ENCODE data around the gene SPATA16. TPM values are rescaled to one million over a fixed set of nuclear protein-coding genes. Genes with fewer than 3 reads are reported as not detected.

Gene SPATA16
- total RNA-seq, 1 donor from 2014 or later: not detected

GRCh38 chr3:172924546-172924945 is 216.5 kb downstream of the SPATA16 start:
- Mint-ChIP-seq H3K9me3 (no peaks in the 10 kb centered on the region), H3K27ac (no peak overlapping the region), H3K4me3 (no peak overlapping the region), H3K4me1 (no peaks in the 10 kb centered on the region), H3K27me3 (no peaks in the 10 kb centered on the region), H3K36me3 (ENCODE audit: low read depth) (no peaks in the 10 kb centered on the region)
- intact Hi-C loops (cut with micrococcal nuclease): no loop called here
- DNase-seq: no peak

DNA sequence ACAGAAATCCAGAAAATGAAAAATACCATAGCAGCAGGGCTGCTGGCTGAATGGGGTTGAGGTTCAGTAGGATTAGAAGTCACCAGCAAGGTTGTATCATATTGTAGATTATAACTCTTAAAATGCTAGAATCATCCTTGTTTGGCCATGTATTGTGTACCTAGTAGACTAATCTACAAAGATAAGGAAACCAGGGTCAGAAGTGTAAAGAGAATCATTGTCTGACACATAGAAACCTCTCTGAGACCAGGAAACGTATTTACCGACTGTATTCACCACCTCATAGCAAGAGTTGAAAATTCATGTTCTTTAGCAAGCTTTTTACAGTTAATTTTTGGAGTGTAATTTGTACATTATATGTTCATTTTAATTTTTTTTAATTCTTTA is 221.7 kb downstream of the SPATA16 start:
- no peak overlapping the region for H3K27ac Mint-ChIP-seq

GRCh38 chr3:172918568-172919296 is 222.3 kb downstream of the SPATA16 start:
- Mint-ChIP-seq H3K27me3 (peaks cover 3% of the 10 kb centered on the region), H3K4me3 (no peak overlapping the region), H3K27ac (no peak overlapping the region), H3K4me1 (no peaks in the 10 kb centered on the region), H3K36me3 (ENCODE audit: low read depth) (no peaks in the 10 kb centered on the region), H3K9me3 (no peaks in the 10 kb centered on the region)
- DNase-seq: no peak
- intact Hi-C loops (cut with micrococcal nuclease): no loop called here

More for the DNA sequence above, 221.7 kb downstream of the SPATA16 start:
- intact Hi-C loops (cut with micrococcal nuclease): no loop called here
- H3K36me3 Mint-ChIP-seq (ENCODE audit: low read depth): no peaks in the 10 kb centered on the region
- H3K9me3 Mint-ChIP-seq: no peaks in the 10 kb centered on the region
- H3K4me3 Mint-ChIP-seq: no peak overlapping the region
- H3K4me1 Mint-ChIP-seq: no peaks in the 10 kb centered on the region
- no peak for DNase-seq
- peaks cover 3% of the 10 kb centered on the region for H3K27me3 Mint-ChIP-seq

DNA sequence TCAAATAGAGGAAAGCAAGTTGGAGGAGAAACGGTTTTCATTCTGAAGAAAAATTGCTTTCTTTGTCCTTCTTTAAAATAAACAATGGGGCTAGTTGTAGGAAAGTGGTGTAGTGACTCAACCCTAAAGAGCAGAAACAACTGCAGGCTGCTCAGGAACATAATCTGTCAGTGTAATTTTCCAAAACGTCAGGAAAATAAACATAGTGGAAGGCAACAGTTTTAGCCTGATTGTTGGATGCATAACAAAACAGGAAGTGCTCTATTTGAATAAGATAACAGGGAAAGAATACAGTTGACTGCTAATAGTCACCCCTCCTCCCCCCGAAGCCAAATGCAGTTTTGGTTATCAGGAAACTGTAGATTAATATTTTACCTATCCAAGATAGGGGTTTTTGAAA is 222.9 kb downstream of the SPATA16 start:
- no peak for DNase-seq
- H3K9me3 Mint-ChIP-seq: no peaks in the 10 kb centered on the region
- H3K27ac Mint-ChIP-seq: no peak overlapping the region
- H3K27me3 Mint-ChIP-seq: peaks cover 3% of the 10 kb centered on the region
- no peaks in the 10 kb centered on the region for H3K36me3 Mint-ChIP-seq (ENCODE audit: low read depth)
- intact Hi-C loops (cut with micrococcal nuclease): no loop called here
- H3K4me3 Mint-ChIP-seq: no peak overlapping the region
- H3K4me1 Mint-ChIP-seq: no peaks in the 10 kb centered on the region

- intact Hi-C loops (cut with micrococcal nuclease): no loop called here
- H3K27me3 Mint-ChIP-seq: peaks cover 3% of the 10 kb centered on the region
- H3K36me3 Mint-ChIP-seq (ENCODE audit: low read depth): no peaks in the 10 kb centered on the region
- no peaks in the 10 kb centered on the region for H3K9me3 Mint-ChIP-seq
- no peaks in the 10 kb centered on the region for H3K4me1 Mint-ChIP-seq
- no peak for DNase-seq
- H3K4me3 Mint-ChIP-seq: no peak overlapping the region
- no peak overlapping the region for H3K27ac Mint-ChIP-seq
Observed at GRCh38 chr3:172915911-172916514, 225.0 kb downstream of the SPATA16 start.

- intact Hi-C loops (cut with micrococcal nuclease): no loop called here
- no peaks in the 10 kb centered on the region for H3K4me1 Mint-ChIP-seq
- no peak overlapping the region for H3K4me3 Mint-ChIP-seq
- no peaks in the 10 kb centered on the region for H3K36me3 Mint-ChIP-seq (ENCODE audit: low read depth)
- DNase-seq: no peak
- no peak overlapping the region for H3K27ac Mint-ChIP-seq
- no peaks in the 10 kb centered on the region for H3K9me3 Mint-ChIP-seq
- peaks cover 3% of the 10 kb centered on the region for H3K27me3 Mint-ChIP-seq
Observed at GRCh38 chr3:172914854-172915253, 226.2 kb downstream of the SPATA16 start.

DNA sequence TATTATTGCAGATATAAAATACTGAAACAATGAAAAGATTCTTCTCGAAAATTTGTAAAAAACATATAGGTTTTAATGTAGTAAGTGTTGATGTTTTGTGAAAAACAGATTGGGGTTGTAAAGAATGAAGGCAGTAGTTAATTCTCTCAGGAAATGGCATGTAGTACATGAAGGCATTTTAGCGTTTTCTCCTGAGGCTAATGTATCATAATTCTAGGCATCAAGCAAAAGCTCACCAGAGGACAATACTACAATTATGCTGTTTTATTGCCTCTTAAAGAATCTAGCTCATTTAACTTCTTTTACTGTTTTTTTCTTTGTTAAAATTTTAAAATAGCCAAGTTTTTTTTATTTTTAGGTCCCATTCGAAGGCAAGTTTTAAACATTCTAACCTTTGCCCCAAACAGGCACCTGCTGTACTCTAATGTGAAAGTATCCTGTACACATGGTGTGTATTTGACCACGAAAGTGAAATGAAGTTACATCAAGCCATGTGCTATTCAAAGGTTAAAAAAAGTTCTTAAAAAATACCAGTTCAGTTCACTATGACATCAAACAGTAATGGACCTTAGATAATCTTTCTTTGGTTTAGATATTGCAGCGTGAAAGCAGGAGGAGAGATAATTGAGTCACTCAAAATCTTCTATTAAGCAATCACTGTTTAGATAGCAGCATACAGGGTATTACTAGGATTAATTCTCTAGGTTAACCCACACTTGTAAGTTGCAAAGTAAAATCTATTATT is 227.0 kb downstream of the SPATA16 start:
- Mint-ChIP-seq H3K36me3 (ENCODE audit: low read depth) (no peaks in the 10 kb centered on the region), H3K4me1 (no peaks in the 10 kb centered on the region), H3K27ac (no peak overlapping the region), H3K27me3 (peaks cover 3% of the 10 kb centered on the region), H3K4me3 (no peak overlapping the region), H3K9me3 (no peaks in the 10 kb centered on the region)
- intact Hi-C loops (cut with micrococcal nuclease): no loop called here
- DNase-seq: no peak

- no peak overlapping the region for H3K4me3 Mint-ChIP-seq
- no peaks in the 10 kb centered on the region for H3K36me3 Mint-ChIP-seq (ENCODE audit: low read depth)
- no peaks in the 10 kb centered on the region for H3K9me3 Mint-ChIP-seq
- H3K27ac Mint-ChIP-seq: no peak overlapping the region
- no peak for DNase-seq
- intact Hi-C loops (cut with micrococcal nuclease): no loop called here
- peaks cover under 1% of the 10 kb centered on the region for H3K27me3 Mint-ChIP-seq
- H3K4me1 Mint-ChIP-seq: no peaks in the 10 kb centered on the region
Observed at GRCh38 chr3:172911142-172911541, 229.9 kb downstream of the SPATA16 start.

- Mint-ChIP-seq H3K4me3 (no peak overlapping the region), H3K9me3 (no peaks in the 10 kb centered on the region), H3K36me3 (ENCODE audit: low read depth) (no peaks in the 10 kb centered on the region), H3K27ac (no peak overlapping the region), H3K4me1 (no peaks in the 10 kb centered on the region), H3K27me3 (no peaks in the 10 kb centered on the region)
- intact Hi-C loops (cut with micrococcal nuclease): no loop called here
- DNase-seq: no peak
Observed at GRCh38 chr3:172908771-172909270, 232.2 kb downstream of the SPATA16 start.

- no peak for DNase-seq
- no peak overlapping the region for H3K27ac Mint-ChIP-seq
- no peaks in the 10 kb centered on the region for H3K9me3 Mint-ChIP-seq
- intact Hi-C loops (cut with micrococcal nuclease): no loop called here
- no peaks in the 10 kb centered on the region for H3K4me1 Mint-ChIP-seq
- no peaks in the 10 kb centered on the region for H3K36me3 Mint-ChIP-seq (ENCODE audit: low read depth)
- H3K4me3 Mint-ChIP-seq: no peak overlapping the region
- H3K27me3 Mint-ChIP-seq: no peaks in the 10 kb centered on the region
Observed at GRCh38 chr3:172905451-172905850, 235.6 kb downstream of the SPATA16 start.

GRCh38 chr3:172904711-172905373 is 236.2 kb downstream of the SPATA16 start:
- intact Hi-C loops (cut with micrococcal nuclease): no loop called here
- Mint-ChIP-seq H3K36me3 (ENCODE audit: low read depth) (no peaks in the 10 kb centered on the region), H3K27me3 (no peaks in the 10 kb centered on the region), H3K4me3 (no peak overlapping the region), H3K4me1 (no peaks in the 10 kb centered on the region), H3K27ac (no peak overlapping the region), H3K9me3 (no peaks in the 10 kb centered on the region)
- DNase-seq: no peak

- Mint-ChIP-seq H3K27me3 (no peaks in the 10 kb centered on the region), H3K4me1 (no peaks in the 10 kb centered on the region), H3K36me3 (ENCODE audit: low read depth) (no peaks in the 10 kb centered on the region), H3K4me3 (no peak overlapping the region), H3K27ac (no peak overlapping the region), H3K9me3 (no peaks in the 10 kb centered on the region)
- intact Hi-C loops (cut with micrococcal nuclease): no loop called here
- DNase-seq: no peak
Observed at GRCh38 chr3:172903642-172904320, 237.3 kb downstream of the SPATA16 start.

- Mint-ChIP-seq H3K27ac (no peak overlapping the region), H3K9me3 (no peaks in the 10 kb centered on the region), H3K4me1 (no peaks in the 10 kb centered on the region), H3K36me3 (ENCODE audit: low read depth) (no peaks in the 10 kb centered on the region), H3K27me3 (peaks cover 1% of the 10 kb centered on the region), H3K4me3 (no peak overlapping the region)
- no peak for DNase-seq
- intact Hi-C loops (cut with micrococcal nuclease): no loop called here
Observed at GRCh38 chr3:172892158-172892557, 248.9 kb downstream of the SPATA16 start.
